ENCODE data around the gene RIPK3. TPM values are rescaled to one million over a fixed set of nuclear protein-coding genes. Genes with fewer than 3 reads are reported as not detected.

Gene RIPK3
- polyA plus RNA-seq, 1 of the 3 experiments (the other 2 are of a cell fraction), result not detected

GRCh38 chr14:24314377-24315193, 25.2 kb downstream of the RIPK3 start:
- no peak overlapping the region for H3K27ac ChIP-seq (ENCODE audit: low read depth in 2 of 2, low read length in 1 of 2)
- no peak overlapping the region for H2AFZ ChIP-seq (ENCODE audit: low read depth)
- WGBS (ENCODE audit: low lambda C conversion rate), result 81% methylated on average over 5 of the region's 5 CpGs
- no peaks in the 10 kb centered on the region for H4K20me1 ChIP-seq (ENCODE audit: insufficient read depth)
- H3K9me2 ChIP-seq, result no peaks in the 10 kb centered on the region
- H3F3A ChIP-seq (replicated peaks; ENCODE audit: insufficient read depth), result peaks cover 10% of the 10 kb centered on the region
- DNase-seq, result no peak
- H3K9ac ChIP-seq, result no peak overlapping the region
- H3K27me3 ChIP-seq (ENCODE audit: insufficient read depth), result peaks cover 6% of the 10 kb centered on the region; the same call in 1 of the 2 replicates
- POLR2A ChIA-PET, result interaction anchor here (0.6 to 1.1 kb wide), 2 partner anchors 64 to 173 kb away, joined by 3 read pairs; partner anchors contain the start of gene EMC9
- H3K4me2 ChIP-seq, result no peak overlapping the region
- CTCF ChIA-PET, result interaction anchor here (0.9 to 4.1 kb wide), 8 partner anchors 11 to 122 kb away, joined by 3 to 19 read pairs (median 4); partner anchors contain the start of gene TINF2
- TF ChIP-seq MXI1 (IDR thresholded peaks at IDR 0.05; ENCODE audit: low read depth, low read length) (no peak), GATA2 (CRISPR knock-in tag; IDR thresholded peaks at IDR 0.05) (no peak), NRF1 (IDR thresholded peaks at IDR 0.05; ENCODE audit: low read depth, low read length) (no peak), RAD21 (IDR thresholded peaks at IDR 0.05; ENCODE audit: low read length) (no peak), RFX5 (IDR thresholded peaks at IDR 0.05; ENCODE audit: low read length) (no peak), CTCF (IDR thresholded peaks at IDR 0.05) (no peak)
- H3K9me3 ChIP-seq, result no peaks in the 10 kb centered on the region
- H3K36me3 ChIP-seq (replicated peaks in 1 of 2; ENCODE audit: control insufficient read depth in 1 of 2, insufficient read depth in 2 of 2, low read length in 1 of 2), result peaks cover 0 to 14% of the 10 kb centered on the region in 2 experiments
- peaks cover 0 to 8% of the 10 kb centered on the region in 2 experiments; a peak in 1 of 4 replicates for H3K4me1 ChIP-seq (ENCODE audit: control insufficient read depth in 1 of 2, insufficient read depth in 2 of 2, low read depth in 1 of 2, low read length in 1 of 2)
- H3K4me3 ChIP-seq (ENCODE audit: low read depth in 2 of 2, low read length in 1 of 2), result no peak overlapping the region
- H3K79me2 ChIP-seq (ENCODE audit: insufficient read depth), result no peaks in the 10 kb centered on the region

GRCh38 chr14:24313913-24314312, 25.9 kb downstream of the RIPK3 start:
- H3F3A ChIP-seq (replicated peaks; ENCODE audit: insufficient read depth), result peaks cover 10% of the 10 kb centered on the region
- peaks cover 4 to 17% of the 10 kb centered on the region in 2 experiments for H3K36me3 ChIP-seq (replicated peaks in 1 of 2; ENCODE audit: control insufficient read depth in 1 of 2, insufficient read depth in 2 of 2, low read length in 1 of 2)
- WGBS (ENCODE audit: low lambda C conversion rate), result 100% methylated on average over 2 of the region's 2 CpGs
- H3K27me3 ChIP-seq (ENCODE audit: insufficient read depth), result no peaks in the 10 kb centered on the region; the same call in 1 of the 2 replicates
- H4K20me1 ChIP-seq (ENCODE audit: insufficient read depth), result no peaks in the 10 kb centered on the region
- no peak overlapping the region for H2AFZ ChIP-seq (ENCODE audit: low read depth)
- ChIA-PET POLR2A (interaction anchor here (0.6 to 1.1 kb wide), 2 partner anchors 63 to 173 kb away, joined by 3 read pairs; partner anchors contain the start of gene EMC9), CTCF (interaction anchor here (1.1 to 4.1 kb wide), 7 partner anchors 10 to 123 kb away, joined by 3 to 19 read pairs (median 5); partner anchors contain the start of gene TINF2)
- no peak overlapping the region for H3K9ac ChIP-seq
- DNase-seq, result no peak
- no peak overlapping the region for H3K27ac ChIP-seq (ENCODE audit: low read depth in 2 of 2, low read length in 1 of 2)
- no peak overlapping the region for H3K4me2 ChIP-seq
- H3K79me2 ChIP-seq (ENCODE audit: insufficient read depth), result no peaks in the 10 kb centered on the region
- H3K9me3 ChIP-seq, result no peaks in the 10 kb centered on the region
- no peaks in the 10 kb centered on the region for H3K9me2 ChIP-seq
- H3K4me1 ChIP-seq (ENCODE audit: control insufficient read depth in 1 of 2, insufficient read depth in 2 of 2, low read depth in 1 of 2, low read length in 1 of 2), result peaks cover 0 to 8% of the 10 kb centered on the region in 2 experiments; a peak in 1 of 4 replicates
- no peak for TF ChIP-seq JUND (IDR thresholded peaks at IDR 0.05)
- no peak for TF ChIP-seq MAX (IDR thresholded peaks at IDR 0.05; ENCODE audit: low read depth)
- no peak for TF ChIP-seq SIN3A (IDR thresholded peaks at IDR 0.05; ENCODE audit: borderline replicate concordance, low read depth, low read length)
- TF ChIP-seq GATA2 (CRISPR knock-in tag; IDR thresholded peaks at IDR 0.05), result no peak
- no peak for TF ChIP-seq RCOR1 (IDR thresholded peaks at IDR 0.05; ENCODE audit: low read length)
- TF ChIP-seq FOXM1 (IDR thresholded peaks at IDR 0.05; ENCODE audit: low read depth), result no peak
- TF ChIP-seq EP300 (IDR thresholded peaks at IDR 0.05; ENCODE audit: borderline replicate concordance in 1 of 2, low read depth in 1 of 2, low read length in 1 of 2), result no peak
- no peak for TF ChIP-seq POLR2AphosphoS5 (IDR thresholded peaks at IDR 0.05; ENCODE audit: low read depth, low read length)
- TF ChIP-seq CTCF (IDR thresholded peaks at IDR 0.05), result no peak
- no peak for TF ChIP-seq TEAD4 (IDR thresholded peaks at IDR 0.05; ENCODE audit: borderline replicate concordance, insufficient read depth)
- TF ChIP-seq ELF1 (IDR thresholded peaks at IDR 0.05), result no peak
- TF ChIP-seq PBX3 (IDR thresholded peaks at IDR 0.05), result no peak
- no peak overlapping the region for H3K4me3 ChIP-seq (ENCODE audit: low read depth in 2 of 2, low read length in 1 of 2)

Data from SK-N-SH (cell line).